Measurements from ENCODE around the gene SLC45A2. TPM values are rescaled to one million over a fixed set of nuclear protein-coding genes. Genes with fewer than 3 reads are reported as not detected.
"Not testable (repeated sequence)": the region's sequence is repeated elsewhere in the genome, so short reads cannot be mapped to it uniquely, and the experiment has no call there.

The SLC45A2 gene
- 0.17 TPM in 1 of 2 replicates, not detected in the other for total RNA-seq (2014; rRNA removed; shearing (Covaris generic))

- DNase-seq (ENCODE audit: low spot score): no peak
- in situ Hi-C loops (cut with HindIII; ENCODE audit: low sequenced_read_pairs): no loop called here
Measured at GRCh38 chr5:33984671-33985124, at the start of gene SLC45A2. SLC45A2 (minus strand) TSS chr5:33984693; CDS start chr5:33984583, 110 bp downstream.

GRCh38 chr5:34031966-34032365 is 47.5 kb upstream of the SLC45A2 start:
- DNase-seq (ENCODE audit: low spot score): no peak
- in situ Hi-C loops (cut with HindIII; ENCODE audit: low sequenced_read_pairs): no loop called here

GRCh38 chr5:34031117-34031516 is 46.6 kb upstream of the SLC45A2 start:
- no peak for DNase-seq (ENCODE audit: low spot score)
- in situ Hi-C loops (cut with HindIII; ENCODE audit: low sequenced_read_pairs): no loop called here

GRCh38 chr5:34030585-34030984 is 46.1 kb upstream of the SLC45A2 start:
- DNase-seq (ENCODE audit: low spot score); in situ Hi-C loops (cut with HindIII; ENCODE audit: low sequenced_read_pairs): not testable (repeated sequence)

- no peak for DNase-seq (ENCODE audit: low spot score)
- in situ Hi-C loops (cut with HindIII; ENCODE audit: low sequenced_read_pairs): no loop called here
Measured at GRCh38 chr5:34030048-34030447, 45.6 kb upstream of the SLC45A2 start.

GRCh38 chr5:34028349-34028748 is 43.9 kb upstream of the SLC45A2 start:
- no peak for DNase-seq (ENCODE audit: low spot score)
- in situ Hi-C loops (cut with HindIII; ENCODE audit: low sequenced_read_pairs): no loop called here

- peak; percentile 88 for DNase-seq (ENCODE audit: low spot score)
- in situ Hi-C loops (cut with HindIII; ENCODE audit: low sequenced_read_pairs): no loop called here
Measured at GRCh38 chr5:34026089-34026761, 41.7 kb upstream of the SLC45A2 start.

GRCh38 chr5:34022121-34022705 is 37.7 kb upstream of the SLC45A2 start:
- in situ Hi-C loops (cut with HindIII; ENCODE audit: low sequenced_read_pairs): no loop called here
- DNase-seq (ENCODE audit: low spot score): no peak

- in situ Hi-C loops (cut with HindIII; ENCODE audit: low sequenced_read_pairs): no loop called here
Measured at GRCh38 chr5:34021334-34021733, 36.8 kb upstream of the SLC45A2 start.

GRCh38 chr5:34020726-34021125 is 36.2 kb upstream of the SLC45A2 start:
- in situ Hi-C loops (cut with HindIII; ENCODE audit: low sequenced_read_pairs): no loop called here
- DNase-seq (ENCODE audit: low spot score): no peak

More at GRCh38 chr5:34021334-34021733, 36.8 kb upstream of the SLC45A2 start:
- DNase-seq (ENCODE audit: low spot score): no peak

GRCh38 chr5:34017254-34017653 is 32.8 kb upstream of the SLC45A2 start:
- in situ Hi-C loops (cut with HindIII; ENCODE audit: low sequenced_read_pairs): no loop called here
- no peak for DNase-seq (ENCODE audit: low spot score)

GRCh38 chr5:34016750-34017149 is 32.3 kb upstream of the SLC45A2 start:
- no peak for DNase-seq (ENCODE audit: low spot score)
- in situ Hi-C loops (cut with HindIII; ENCODE audit: low sequenced_read_pairs): no loop called here

GRCh38 chr5:34016222-34016621 is 31.7 kb upstream of the SLC45A2 start:
- no peak for DNase-seq (ENCODE audit: low spot score)
- in situ Hi-C loops (cut with HindIII; ENCODE audit: low sequenced_read_pairs): no loop called here

- no peak for DNase-seq (ENCODE audit: low spot score)
- in situ Hi-C loops (cut with HindIII; ENCODE audit: low sequenced_read_pairs): no loop called here
Measured at GRCh38 chr5:34015120-34015822, 30.8 kb upstream of the SLC45A2 start.

- in situ Hi-C loops (cut with HindIII; ENCODE audit: low sequenced_read_pairs): no loop called here
- no peak for DNase-seq (ENCODE audit: low spot score)
Measured at GRCh38 chr5:34014626-34015025, 30.1 kb upstream of the SLC45A2 start.

- no peak for DNase-seq (ENCODE audit: low spot score)
- in situ Hi-C loops (cut with HindIII; ENCODE audit: low sequenced_read_pairs): no loop called here
Measured at GRCh38 chr5:34013547-34013946, 29.1 kb upstream of the SLC45A2 start.

- in situ Hi-C loops (cut with HindIII; ENCODE audit: low sequenced_read_pairs): no loop called here
- no peak for DNase-seq (ENCODE audit: low spot score)
Measured at GRCh38 chr5:34012791-34013190, 28.3 kb upstream of the SLC45A2 start.

GRCh38 chr5:34011536-34011935 is 27.0 kb upstream of the SLC45A2 start:
- no peak for DNase-seq (ENCODE audit: low spot score)
- in situ Hi-C loops (cut with HindIII; ENCODE audit: low sequenced_read_pairs): no loop called here

GRCh38 chr5:34010146-34010545 is 25.7 kb upstream of the SLC45A2 start:
- DNase-seq (ENCODE audit: low spot score); in situ Hi-C loops (cut with HindIII; ENCODE audit: low sequenced_read_pairs): not testable (repeated sequence)

GRCh38 chr5:34009610-34010009 is 25.1 kb upstream of the SLC45A2 start:
- in situ Hi-C loops (cut with HindIII; ENCODE audit: low sequenced_read_pairs): no loop called here
- DNase-seq (ENCODE audit: low spot score): no peak

Data from G401 (cell line).